Esophagus (tissue), 2 donors: ENCODE results near the gene DEDD. TPM values are rescaled to one million over a fixed set of nuclear protein-coding genes. Genes with fewer than 3 reads are reported as not detected.

Experiments
- H3K27ac ChIP-seq, 2 donors: one replicate each; pipeline ENCODE4 v1.5.1; 2013; ENCODE audit warnings: low read depth in 2 of 2, mild to moderate bottlenecking in 2 of 2, inconsistent platforms in 1 of 2, low read length in 1 of 2, moderate library complexity in 1 of 2
- H3K27me3 ChIP-seq, 2 donors: one replicate each; pipeline ENCODE4 v1.6.1; 2013; ENCODE audit warnings: low read length in 2 of 2, control low read depth in 1 of 2, mild to moderate bottlenecking in 1 of 2; ENCODE audit not compliant: insufficient read depth in 2 of 2, control insufficient read depth in 1 of 2
- H3K36me3 ChIP-seq, 2 donors: one replicate each; pipeline ENCODE4 v1.6.1; 2013; ENCODE audit warnings: low read length in 1 of 2; ENCODE audit not compliant: control insufficient read depth in 2 of 2, insufficient read depth in 2 of 2
- H3K4me1 ChIP-seq, 2 donors: one replicate each; pipeline ENCODE4 v1.6.1; 2013; ENCODE audit warnings: low read length in 1 of 2; ENCODE audit not compliant: control insufficient read depth in 2 of 2, insufficient read depth in 2 of 2
- H3K4me3 ChIP-seq, 2 donors: one replicate each; pipeline ENCODE4 v1.5.1; 2013; ENCODE audit warnings: low read length in 2 of 2, mild to moderate bottlenecking in 2 of 2, low read depth in 1 of 2, moderate library complexity in 1 of 2
- H3K9me3 ChIP-seq, 2 donors: one replicate each; pipeline ENCODE4 v1.6.1; 2013; ENCODE audit warnings: mild to moderate bottlenecking in 2 of 2, low read depth in 1 of 2, low read length in 1 of 2, moderate library complexity in 1 of 2; ENCODE audit not compliant: control insufficient read depth in 2 of 2, insufficient read depth in 1 of 2
- WGBS, 2 donors: extraction: QIAGEN DNeasy Blood & Tissue Kit; methylation state at CpG; one replicate each; pipeline ENCODE4 v1.1.7; 2013; 5-methylcytosine and 5-hydroxymethylcytosine counted together
- polyA plus RNA-seq, 2 donors: library from polyadenylated mRNA; stranded (reverse); fragments of 200-250 nt; gene quantifications; one replicate each; pipeline ENCODE4 v1.2.3, GENCODE V29; 2013
- donor health status: healthy with polysubstance abuse.
- donor health status: Bipolar disorder and iron deficiency.

The DEDD gene
- polyA plus RNA-seq, 2 donors, result 15.5 to 24.4 TPM

GRCh38 chr1:161099090-161099802, 33.2 kb downstream of the DEDD start:
- no peak overlapping the region for H3K4me3 ChIP-seq
- WGBS, 2 donors, result 76 to 79% methylated on average over 9 of the region's 9 CpGs
- H3K36me3 ChIP-seq, result peaks cover 0 to 8% of the 10 kb centered on the region in 2 donors
- no peak overlapping the region for H3K27ac ChIP-seq
- H3K27me3 ChIP-seq, result no peaks in the 10 kb centered on the region
- peaks cover 0 to 14% of the 10 kb centered on the region in 2 donors for H3K4me1 ChIP-seq
- H3K9me3 ChIP-seq, result peaks cover 0 to 2% of the 10 kb centered on the region in 2 donors

- 6 to 7% methylated on average over 63 to 71 of the region's 71 CpGs for WGBS, 2 donors
- no peaks in the 10 kb centered on the region for H3K27me3 ChIP-seq
- H3K36me3 ChIP-seq, result peaks cover 0 to 8% of the 10 kb centered on the region in 2 donors
- peaks cover 0 to 14% of the 10 kb centered on the region in 2 donors for H3K4me1 ChIP-seq
- peaks cover 0 to 2% of the 10 kb centered on the region in 2 donors for H3K9me3 ChIP-seq
- peak within 1 kb of the TSS; percentile 52 to 70 for H3K4me3 ChIP-seq
- peak within 1 kb of the TSS; percentile 62 to 81 for H3K27ac ChIP-seq
Observed at GRCh38 chr1:161098210-161099068, 34.0 kb downstream of the DEDD start, which contains the start of gene KLHDC9. Gene KLHDC9 (plus strand): TSS chr1:161098361. CDS start chr1:161098536, 175 bp downstream.

DNA sequence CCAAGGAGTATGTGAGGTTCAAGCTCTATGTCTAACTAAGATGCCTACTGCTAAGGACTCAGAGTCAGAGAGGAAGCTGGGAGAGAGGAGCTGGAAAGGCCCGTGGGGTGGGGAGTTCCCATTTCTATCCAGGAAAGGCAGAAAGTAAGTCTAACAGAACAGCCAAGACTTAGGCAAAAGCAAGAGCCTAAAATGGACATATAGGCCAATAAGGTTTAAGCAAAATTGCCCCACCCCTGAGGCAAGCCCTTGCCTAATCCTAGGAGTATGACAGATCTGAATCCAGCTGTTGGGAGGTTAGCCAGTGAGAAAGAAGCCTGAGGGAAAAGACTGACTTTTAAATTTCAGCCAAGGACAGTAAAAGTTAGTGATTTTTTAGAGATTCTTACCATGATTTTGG, 35.9 kb downstream of the DEDD start:
- Histone ChIP-seq H3K4me1 (peaks cover 0 to 30% of the 10 kb centered on the region in 2 donors), H3K4me3 (no peak overlapping the region), H3K36me3 (peaks cover 0 to 3% of the 10 kb centered on the region in 2 donors), H3K27ac (peak overlapping the region; percentile 68 to 87), H3K27me3 (no peaks in the 10 kb centered on the region), H3K9me3 (peaks cover 0 to 2% of the 10 kb centered on the region in 2 donors)
- WGBS, 2 donors, result 18 to 41% methylated on average over 1 of the region's 1 CpG

GRCh38 chr1:161096015-161096414, 36.5 kb downstream of the DEDD start:
- WGBS, 2 donors, result 82 to 83% methylated on average over 2 of the region's 2 CpGs

GRCh38 chr1:161095230-161095629, 37.2 kb downstream of the DEDD start:
- H3K27me3 ChIP-seq, result no peaks in the 10 kb centered on the region
- H3K36me3 ChIP-seq, result peaks cover 0 to 3% of the 10 kb centered on the region in 2 donors
- no peak overlapping the region for H3K27ac ChIP-seq
- H3K4me1 ChIP-seq, result peaks cover 0 to 31% of the 10 kb centered on the region in 2 donors
- no peak overlapping the region for H3K4me3 ChIP-seq
- peaks cover 0 to 2% of the 10 kb centered on the region in 2 donors for H3K9me3 ChIP-seq
- WGBS, 2 donors, result 95 to 96% methylated on average over 6 of the region's 6 CpGs

More at GRCh38 chr1:161096015-161096414, 36.5 kb downstream of the DEDD start:
- Histone ChIP-seq H3K27ac (peak overlapping the region; percentile 68 to 87), H3K4me3 (no peak overlapping the region), H3K36me3 (peaks cover 0 to 3% of the 10 kb centered on the region in 2 donors), H3K27me3 (no peaks in the 10 kb centered on the region), H3K9me3 (peaks cover 0 to 2% of the 10 kb centered on the region in 2 donors), H3K4me1 (peaks cover 0 to 31% of the 10 kb centered on the region in 2 donors)

- H3K4me1 ChIP-seq, result peaks cover 0 to 35% of the 10 kb centered on the region in 2 donors
- H3K27ac ChIP-seq, result no peak overlapping the region
- H3K9me3 ChIP-seq, result peaks cover 0 to 2% of the 10 kb centered on the region in 2 donors
- WGBS, 2 donors, result 94 to 97% methylated on average over 14 of the region's 14 CpGs
- H3K4me3 ChIP-seq, result no peak overlapping the region
- H3K36me3 ChIP-seq, result no peaks in the 10 kb centered on the region
- no peaks in the 10 kb centered on the region for H3K27me3 ChIP-seq
Observed at GRCh38 chr1:161094481-161094880, 38.0 kb downstream of the DEDD start.

DNA sequence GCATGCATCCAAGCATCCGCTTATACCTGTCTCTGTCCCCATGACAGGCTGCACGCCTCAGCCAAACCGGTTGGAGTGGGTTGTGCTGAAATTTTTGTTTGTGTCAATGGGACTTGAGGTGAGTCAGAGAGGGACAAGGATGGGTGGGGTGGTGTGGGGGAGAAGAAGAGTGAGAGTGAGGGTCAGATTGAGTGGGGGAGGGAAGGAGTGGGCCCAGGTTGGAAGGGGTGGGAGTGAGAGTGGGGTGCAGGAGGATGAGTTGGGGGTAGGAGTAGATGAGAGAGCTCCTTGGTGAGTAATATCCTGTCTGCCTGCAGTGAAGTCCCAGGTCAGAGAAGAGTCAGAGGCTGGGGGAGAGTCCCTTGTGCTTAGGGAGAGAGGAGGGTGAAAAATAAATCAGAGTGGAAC, 39.8 kb downstream of the DEDD start:
- WGBS, 2 donors, result 44 to 53% methylated on average over 3 of the region's 3 CpGs
- H3K27me3 ChIP-seq, result no peaks in the 10 kb centered on the region
- H3K9me3 ChIP-seq, result no peaks in the 10 kb centered on the region
- peak overlapping the region; percentile 71 to 89 for H3K27ac ChIP-seq
- no peak overlapping the region for H3K4me3 ChIP-seq
- H3K36me3 ChIP-seq, result no peaks in the 10 kb centered on the region
- peaks cover 0 to 30% of the 10 kb centered on the region in 2 donors for H3K4me1 ChIP-seq

- peak overlapping the region; percentile 71 to 89 for H3K27ac ChIP-seq
- H3K9me3 ChIP-seq, result no peaks in the 10 kb centered on the region
- H3K4me3 ChIP-seq, result no peak overlapping the region
- H3K27me3 ChIP-seq, result no peaks in the 10 kb centered on the region
- H3K36me3 ChIP-seq, result no peaks in the 10 kb centered on the region
- H3K4me1 ChIP-seq, result peaks cover 0 to 28% of the 10 kb centered on the region in 2 donors
- 87 to 92% methylated on average over 7 of the region's 7 CpGs for WGBS, 2 donors
Observed at GRCh38 chr1:161091796-161092507, 40.5 kb downstream of the DEDD start.

DNA sequence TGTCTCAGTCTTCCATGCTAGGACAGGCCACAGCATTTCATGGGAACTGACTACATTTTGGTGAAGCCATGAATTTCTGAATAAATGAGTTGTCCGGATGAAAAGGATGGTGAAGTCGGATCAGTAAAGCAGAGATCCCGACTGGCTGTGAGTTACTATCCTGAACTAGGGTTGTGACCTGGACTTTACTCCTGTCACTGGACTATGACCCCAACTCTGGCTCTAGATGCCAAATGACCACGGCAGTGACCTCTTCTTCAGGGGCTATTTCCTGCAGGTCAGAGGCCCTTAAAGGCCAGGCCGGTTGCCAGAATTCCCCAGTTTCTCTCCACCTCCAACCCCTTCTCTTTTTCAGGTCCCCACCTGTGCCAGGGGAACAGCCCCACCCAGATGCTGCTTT, 41.4 kb downstream of the DEDD start:
- peak overlapping the region in 1 of 2 donors; percentile 89 for H3K27ac ChIP-seq
- H3K9me3 ChIP-seq, result no peaks in the 10 kb centered on the region
- no peak overlapping the region for H3K4me3 ChIP-seq
- no peaks in the 10 kb centered on the region for H3K27me3 ChIP-seq
- H3K36me3 ChIP-seq, result no peaks in the 10 kb centered on the region
- H3K4me1 ChIP-seq, result peaks cover 0 to 27% of the 10 kb centered on the region in 2 donors
- 87 to 89% methylated on average over 5 of the region's 5 CpGs for WGBS, 2 donors
